ENCODE measurements around the gene ZNF648.
"Not testable (repeated sequence)": the region's sequence is repeated elsewhere in the genome, so short reads cannot be mapped to it uniquely, and the experiment has no call there.

Gene ZNF648

DNA sequence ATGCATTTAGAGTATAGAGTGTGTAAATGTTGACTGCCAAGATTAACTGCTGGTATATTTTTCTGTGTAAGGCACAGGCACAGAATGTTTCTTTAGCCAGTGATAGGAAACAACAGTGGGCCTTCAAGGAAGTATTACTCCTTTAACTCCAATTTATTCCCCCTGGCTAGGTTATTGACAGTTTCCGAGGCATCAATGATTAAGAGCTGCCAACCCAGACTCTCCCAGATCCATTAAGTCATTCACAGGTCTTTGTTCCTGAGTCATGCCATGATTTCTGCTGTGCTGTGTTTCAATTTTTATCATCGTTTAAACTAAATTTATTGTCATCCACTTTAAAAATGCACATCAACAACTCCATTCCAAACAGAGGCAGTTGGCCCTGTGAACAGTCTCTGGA is 9.2 kb downstream of the ZNF648 start:
- Histone ChIP-seq H3K9ac (ENCODE audit: low read length in 2 of 2) (no peak overlapping the region), H3K36me3 (ENCODE audit: control insufficient read depth in 2 of 2, insufficient read depth in 2 of 2, low read length in 2 of 2) (no peaks in the 10 kb centered on the region), H3K4me1 (ENCODE audit: control insufficient read depth, insufficient read depth, low read length) (no peaks in the 10 kb centered on the region), H3K27me3 (ENCODE audit: control insufficient read depth in 1 of 2, insufficient read depth in 2 of 2, low read length in 2 of 2) (peaks cover 9 to 10% of the 10 kb centered on the region in 2 donors), H3K4me3 (ENCODE audit: low read length in 2 of 2) (no peak overlapping the region), H3K27ac (ENCODE audit: low read length) (no peak overlapping the region), H3K9me3 (ENCODE audit: control insufficient read depth in 2 of 2, low read length in 2 of 2) (no peaks in the 10 kb centered on the region)

GRCh38 chr1:182051938-182052337 is 9.6 kb downstream of the ZNF648 start:
- H3K9me3 ChIP-seq (ENCODE audit: control insufficient read depth in 2 of 2, low read length in 2 of 2) = no peaks in the 10 kb centered on the region

DNA sequence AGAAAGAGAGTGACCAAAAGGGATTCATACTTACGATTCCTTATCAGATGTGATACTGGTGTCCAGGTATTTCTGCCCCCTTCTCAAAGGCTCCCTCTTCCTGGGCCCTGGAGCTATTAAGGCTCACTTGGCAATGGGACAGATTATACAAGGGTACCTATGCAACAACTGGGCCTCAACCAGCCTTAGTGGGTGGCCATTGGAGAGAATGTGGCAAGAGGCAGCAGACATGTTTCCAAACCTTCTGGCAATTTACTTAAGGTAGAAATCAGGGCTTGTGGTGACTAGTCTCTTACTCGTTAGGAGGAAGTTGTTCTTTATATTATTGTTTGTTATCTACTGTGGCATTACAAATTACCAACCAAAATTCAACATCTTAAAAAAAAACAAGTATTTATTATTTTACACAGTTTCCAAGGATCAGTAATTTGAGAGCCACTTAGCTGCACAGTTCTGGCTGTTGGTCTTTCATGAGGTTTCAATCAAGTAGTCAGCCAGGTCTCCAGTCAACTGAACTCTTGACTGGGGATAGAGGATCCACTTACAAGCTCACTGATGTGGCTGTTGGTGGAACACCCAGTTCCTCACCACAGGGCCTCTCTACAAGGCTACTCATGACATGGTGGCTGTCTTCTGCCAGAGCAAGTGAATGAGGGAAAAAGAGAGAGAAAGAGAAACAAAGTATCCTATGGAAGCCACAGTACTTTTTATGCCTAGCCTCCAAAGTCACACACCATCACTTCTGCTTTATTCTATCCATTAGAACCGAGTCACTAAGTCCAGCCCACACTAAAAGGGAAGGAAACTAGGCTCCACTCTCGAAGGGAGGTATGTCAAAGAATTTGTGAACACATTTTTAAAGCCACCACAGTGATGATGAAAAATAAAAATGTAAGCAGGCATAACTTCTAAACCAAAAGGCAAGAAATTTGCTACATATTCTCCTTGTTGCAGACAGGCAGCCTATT is 10.7 kb downstream of the ZNF648 start:
- no peaks in the 10 kb centered on the region for H3K4me1 ChIP-seq (ENCODE audit: control insufficient read depth, insufficient read depth, low read length)
- H3K9ac ChIP-seq (ENCODE audit: low read length in 2 of 2) = no peak overlapping the region
- H3K27ac ChIP-seq (ENCODE audit: low read length) = no peak overlapping the region
- H3K9me3 ChIP-seq (ENCODE audit: control insufficient read depth in 2 of 2, low read length in 2 of 2) = no peaks in the 10 kb centered on the region
- no peaks in the 10 kb centered on the region for H3K27me3 ChIP-seq (ENCODE audit: control insufficient read depth in 1 of 2, insufficient read depth in 2 of 2, low read length in 2 of 2)
- no peaks in the 10 kb centered on the region for H3K36me3 ChIP-seq (ENCODE audit: control insufficient read depth in 2 of 2, insufficient read depth in 2 of 2, low read length in 2 of 2)
- H3K4me3 ChIP-seq (ENCODE audit: low read length in 2 of 2) = no peak overlapping the region

More at GRCh38 chr1:182051938-182052337, 9.6 kb downstream of the ZNF648 start:
- Histone ChIP-seq H3K4me3 (ENCODE audit: low read length in 2 of 2) (no peak overlapping the region), H3K4me1 (ENCODE audit: control insufficient read depth, insufficient read depth, low read length) (no peaks in the 10 kb centered on the region), H3K27me3 (ENCODE audit: control insufficient read depth in 1 of 2, insufficient read depth in 2 of 2, low read length in 2 of 2) (peaks cover 6 to 8% of the 10 kb centered on the region in 2 donors), H3K36me3 (ENCODE audit: control insufficient read depth in 2 of 2, insufficient read depth in 2 of 2, low read length in 2 of 2) (no peaks in the 10 kb centered on the region), H3K27ac (ENCODE audit: low read length) (no peak overlapping the region), H3K9ac (ENCODE audit: low read length in 2 of 2) (no peak overlapping the region)

DNA sequence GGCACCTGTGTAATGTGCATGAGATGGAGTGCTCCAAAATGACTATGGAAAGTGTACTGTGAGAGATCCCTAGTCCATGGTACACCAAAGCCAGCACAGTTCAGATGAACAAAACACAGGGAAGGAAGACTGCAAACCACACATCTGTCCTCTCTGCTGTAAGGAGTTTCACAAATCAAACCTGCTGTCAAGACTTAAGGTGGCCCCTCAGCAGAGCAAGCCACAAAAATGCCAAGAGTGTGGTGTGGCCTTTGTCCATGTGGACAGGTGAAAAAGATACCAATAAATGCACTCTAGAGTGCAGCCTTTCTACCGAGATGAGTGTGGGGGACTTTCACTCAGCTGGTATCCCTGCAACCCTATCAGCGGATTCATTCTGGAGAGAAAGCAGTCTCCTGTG is 12.9 kb downstream of the ZNF648 start:
- Histone ChIP-seq H3K9ac (ENCODE audit: low read length in 2 of 2) (no peak overlapping the region), H3K27me3 (ENCODE audit: control insufficient read depth in 1 of 2, insufficient read depth in 2 of 2, low read length in 2 of 2) (no peaks in the 10 kb centered on the region), H3K36me3 (ENCODE audit: control insufficient read depth in 2 of 2, insufficient read depth in 2 of 2, low read length in 2 of 2) (no peaks in the 10 kb centered on the region), H3K9me3 (ENCODE audit: control insufficient read depth in 2 of 2, low read length in 2 of 2) (no peaks in the 10 kb centered on the region), H3K27ac (ENCODE audit: low read length) (no peak overlapping the region), H3K4me1 (ENCODE audit: control insufficient read depth, insufficient read depth, low read length) (no peaks in the 10 kb centered on the region), H3K4me3 (ENCODE audit: low read length in 2 of 2) (no peak overlapping the region)

- no peaks in the 10 kb centered on the region for H3K9me3 ChIP-seq (ENCODE audit: control insufficient read depth in 2 of 2, low read length in 2 of 2)
- H3K9ac ChIP-seq (ENCODE audit: low read length in 2 of 2) = no peak overlapping the region
- no peak overlapping the region for H3K4me3 ChIP-seq (ENCODE audit: low read length in 2 of 2)
- no peak overlapping the region for H3K27ac ChIP-seq (ENCODE audit: low read length)
- no peaks in the 10 kb centered on the region for H3K27me3 ChIP-seq (ENCODE audit: control insufficient read depth in 1 of 2, insufficient read depth in 2 of 2, low read length in 2 of 2)
- no peaks in the 10 kb centered on the region for H3K36me3 ChIP-seq (ENCODE audit: control insufficient read depth in 2 of 2, insufficient read depth in 2 of 2, low read length in 2 of 2)
- no peaks in the 10 kb centered on the region for H3K4me1 ChIP-seq (ENCODE audit: control insufficient read depth, insufficient read depth, low read length)
Observed at GRCh38 chr1:182046763-182047162, 14.7 kb downstream of the ZNF648 start.

- not testable (repeated sequence) for H3K9ac ChIP-seq (ENCODE audit: low read length in 2 of 2); H3K27me3 ChIP-seq (ENCODE audit: control insufficient read depth in 1 of 2, insufficient read depth in 2 of 2, low read length in 2 of 2); H3K9me3 ChIP-seq (ENCODE audit: control insufficient read depth in 2 of 2, low read length in 2 of 2); H3K27ac ChIP-seq (ENCODE audit: low read length); H3K4me1 ChIP-seq (ENCODE audit: control insufficient read depth, insufficient read depth, low read length); H3K4me3 ChIP-seq (ENCODE audit: low read length in 2 of 2); H3K36me3 ChIP-seq (ENCODE audit: control insufficient read depth in 2 of 2, insufficient read depth in 2 of 2, low read length in 2 of 2)
Observed at GRCh38 chr1:182045481-182045880, 16.0 kb downstream of the ZNF648 start.

DNA sequence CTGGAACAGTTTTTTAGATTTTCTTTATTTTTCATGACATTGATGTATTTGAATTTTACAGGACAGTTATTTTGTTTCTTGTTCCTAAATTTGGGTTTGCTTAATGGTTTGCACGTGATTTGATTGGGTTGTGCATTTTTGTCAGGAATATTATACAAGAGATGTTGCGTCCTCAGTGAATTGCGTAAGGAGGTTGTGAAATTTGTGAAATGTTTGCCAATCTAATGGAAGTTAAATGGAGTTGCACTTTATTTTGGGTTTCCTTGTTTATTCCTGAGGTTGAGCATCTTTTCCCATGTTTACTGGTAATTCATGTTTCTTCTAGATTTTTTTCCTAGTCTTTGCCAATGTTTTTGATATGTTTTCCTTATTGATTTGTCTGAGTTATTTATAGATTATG is 19.9 kb downstream of the ZNF648 start:
- H3K9me3 ChIP-seq (ENCODE audit: control insufficient read depth in 2 of 2, low read length in 2 of 2) = no peaks in the 10 kb centered on the region

GRCh38 chr1:182038220-182038619 is 23.3 kb downstream of the ZNF648 start:
- Histone ChIP-seq H3K4me1 (ENCODE audit: control insufficient read depth, insufficient read depth, low read length) (no peaks in the 10 kb centered on the region), H3K9ac (ENCODE audit: low read length in 2 of 2) (no peak overlapping the region), H3K4me3 (ENCODE audit: low read length in 2 of 2) (no peak overlapping the region)

More for the DNA sequence above, 19.9 kb downstream of the ZNF648 start:
- Histone ChIP-seq H3K27me3 (ENCODE audit: control insufficient read depth in 1 of 2, insufficient read depth in 2 of 2, low read length in 2 of 2) (no peaks in the 10 kb centered on the region), H3K27ac (ENCODE audit: low read length) (no peak overlapping the region), H3K4me1 (ENCODE audit: control insufficient read depth, insufficient read depth, low read length) (no peaks in the 10 kb centered on the region), H3K4me3 (ENCODE audit: low read length in 2 of 2) (no peak overlapping the region), H3K9ac (ENCODE audit: low read length in 2 of 2) (no peak overlapping the region), H3K36me3 (ENCODE audit: control insufficient read depth in 2 of 2, insufficient read depth in 2 of 2, low read length in 2 of 2) (no peaks in the 10 kb centered on the region)

DNA sequence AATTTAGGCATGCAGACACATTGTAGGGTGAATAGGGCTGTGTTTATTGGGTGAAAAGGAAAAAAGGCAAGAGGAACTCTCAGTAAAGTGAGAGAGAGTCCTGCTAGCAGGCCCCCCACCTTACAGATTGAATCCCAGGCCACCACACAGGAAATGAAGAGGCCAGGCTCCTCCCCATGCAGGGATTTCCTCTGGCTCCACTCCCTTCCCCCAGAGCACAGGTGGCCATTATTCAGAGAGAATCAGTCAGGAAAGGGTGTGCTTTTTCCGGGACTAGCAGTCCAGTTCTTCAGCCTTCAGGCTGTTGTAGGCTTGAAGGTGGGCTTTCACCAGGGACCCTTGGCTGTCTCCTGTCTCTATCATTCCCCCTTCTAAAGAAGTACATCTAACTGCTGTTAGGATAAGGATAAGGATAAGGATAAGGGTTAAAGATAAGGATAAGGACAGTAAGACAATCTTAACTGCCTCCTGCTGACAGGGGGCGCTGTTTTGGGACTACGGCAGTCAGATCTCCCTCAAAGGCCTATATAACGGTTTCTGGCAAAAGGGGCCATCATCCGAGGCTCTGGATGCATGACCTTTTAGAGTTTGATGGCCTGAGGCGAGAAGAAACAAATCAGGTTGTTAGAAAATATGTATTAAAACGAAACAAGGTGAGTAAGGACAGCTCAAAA is 26.3 kb downstream of the ZNF648 start:
- no peak overlapping the region for H3K9ac ChIP-seq (ENCODE audit: low read length in 2 of 2)

More at GRCh38 chr1:182038220-182038619, 23.3 kb downstream of the ZNF648 start:
- H3K27ac ChIP-seq (ENCODE audit: low read length) = no peak overlapping the region
- no peaks in the 10 kb centered on the region for H3K27me3 ChIP-seq (ENCODE audit: control insufficient read depth in 1 of 2, insufficient read depth in 2 of 2, low read length in 2 of 2)
- H3K36me3 ChIP-seq (ENCODE audit: control insufficient read depth in 2 of 2, insufficient read depth in 2 of 2, low read length in 2 of 2) = no peaks in the 10 kb centered on the region
- H3K9me3 ChIP-seq (ENCODE audit: control insufficient read depth in 2 of 2, low read length in 2 of 2) = no peaks in the 10 kb centered on the region

DNA sequence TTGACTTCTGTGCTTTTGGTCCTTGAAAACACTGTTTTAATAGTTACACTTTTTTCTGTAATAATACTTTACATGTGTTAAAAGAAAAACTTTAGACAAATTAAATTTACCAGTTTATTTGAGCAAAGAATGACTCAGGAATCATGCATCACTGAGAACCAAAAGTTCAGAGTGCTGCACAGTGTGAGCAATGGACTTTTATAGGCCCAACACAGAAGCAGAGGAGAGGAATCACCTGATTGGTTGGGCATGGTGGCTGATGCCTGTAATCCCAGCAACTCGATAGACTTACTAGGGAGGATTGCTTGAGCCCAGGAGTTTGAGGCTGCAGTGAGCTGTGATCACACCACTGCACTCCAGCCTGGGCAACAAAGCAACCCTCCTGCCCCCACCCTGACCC is 29.3 kb downstream of the ZNF648 start:
- Histone ChIP-seq H3K4me3 (ENCODE audit: low read length in 2 of 2) (no peak overlapping the region), H3K27me3 (ENCODE audit: control insufficient read depth in 1 of 2, insufficient read depth in 2 of 2, low read length in 2 of 2) (no peaks in the 10 kb centered on the region), H3K9me3 (ENCODE audit: control insufficient read depth in 2 of 2, low read length in 2 of 2) (no peaks in the 10 kb centered on the region), H3K9ac (ENCODE audit: low read length in 2 of 2) (no peak overlapping the region), H3K27ac (ENCODE audit: low read length) (no peak overlapping the region), H3K36me3 (ENCODE audit: control insufficient read depth in 2 of 2, insufficient read depth in 2 of 2, low read length in 2 of 2) (no peaks in the 10 kb centered on the region), H3K4me1 (ENCODE audit: control insufficient read depth, insufficient read depth, low read length) (peaks cover 6% of the 10 kb centered on the region)

More for the DNA sequence above, 26.3 kb downstream of the ZNF648 start:
- no peak overlapping the region for H3K27ac ChIP-seq (ENCODE audit: low read length)
- H3K4me1 ChIP-seq (ENCODE audit: control insufficient read depth, insufficient read depth, low read length) = peaks cover 2% of the 10 kb centered on the region
- H3K9me3 ChIP-seq (ENCODE audit: control insufficient read depth in 2 of 2, low read length in 2 of 2) = no peaks in the 10 kb centered on the region
- no peak overlapping the region for H3K4me3 ChIP-seq (ENCODE audit: low read length in 2 of 2)
- no peaks in the 10 kb centered on the region for H3K36me3 ChIP-seq (ENCODE audit: control insufficient read depth in 2 of 2, insufficient read depth in 2 of 2, low read length in 2 of 2)
- no peaks in the 10 kb centered on the region for H3K27me3 ChIP-seq (ENCODE audit: control insufficient read depth in 1 of 2, insufficient read depth in 2 of 2, low read length in 2 of 2)
